ENCODE data around the gene ATXN1. TPM values are rescaled to one million over a fixed set of nuclear protein-coding genes. Genes with fewer than 3 reads are reported as not detected.

Gene ATXN1
- total and polyA plus RNA-seq, 2 of the 8 experiments (the other 6 are each of a cell fraction or from before 2014, with no cell fraction given), result 1.6 to 4.0 TPM

- TF ChIP-seq CHD7 (IDR thresholded peaks at IDR 0.05; ENCODE audit: insufficient replicate concordance, low read length) (no peak), KDM5A (IDR thresholded peaks at IDR 0.05; ENCODE audit: low read length) (no peak), JUN (IDR thresholded peaks at IDR 0.05; ENCODE audit: low read depth, low read length) (no peak), JUND (IDR thresholded peaks at IDR 0.05; ENCODE audit: low read length) (no peak), GTF2F1 (IDR thresholded peaks at IDR 0.05; ENCODE audit: borderline replicate concordance, low read depth, low read length) (no peak), HDAC2 (IDR thresholded peaks at IDR 0.05; ENCODE audit: borderline replicate concordance in 1 of 2, low read depth in 2 of 2, low read length in 2 of 2) (no peak)
Observed at GRCh38 chr6:16270178-16270794, 491.0 kb downstream of the ATXN1 start (continued).
